Testis (tissue), 3 donors: ENCODE data around the gene FNIP1. TPM values are rescaled to one million over a fixed set of nuclear protein-coding genes. Genes with fewer than 3 reads are reported as not detected.
"Not testable (repeated sequence)": the region's sequence is repeated elsewhere in the genome, so short reads cannot be mapped to it uniquely, and the experiment has no call there.

ENCODE experiments used
- DNase-seq: peaks from one replicate; pipeline ENCODE4 v3.0.0-alpha.2; 2019
- H3K27ac ChIP-seq, 2 donors: fragments of 200-600 bp; sonication (generic); one replicate each; pipeline ENCODE4 v1.5.1; 2019
- H3K27me3 ChIP-seq: fragments of 200-600 bp; sonication (generic); one replicate; pipeline ENCODE4 v1.5.1; 2019
- H3K36me3 ChIP-seq: fragments of 200-600 bp; sonication (generic); one replicate; pipeline ENCODE4 v1.5.1; 2017; ENCODE audit warnings: low read depth; ENCODE audit errors: missing control alignments
- H3K4me1 ChIP-seq: fragments of 200-600 bp; sonication (generic); one replicate; pipeline ENCODE4 v1.5.1; 2019
- H3K4me3 ChIP-seq, 2 donors: fragments of 200-600 bp; sonication (generic); one replicate each; pipeline ENCODE4 v1.5.1; 2017 to 2019
- H3K9me3 ChIP-seq: fragments of 200-600 bp; sonication (generic); one replicate; pipeline ENCODE4 v1.5.1; 2017
- POLR2A ChIP-seq: fragments of 450-650 bp; IDR thresholded peaks from one replicate; pipeline ENCODE4 v1.6.1; 2017; ENCODE audit warnings: antibody characterized with exemption, mild to moderate bottlenecking, moderate library complexity
- WGBS, 2 donors: methylation state at CpG; one replicate each; pipeline ENCODE4 v1.1.5; 2018; 5-methylcytosine and 5-hydroxymethylcytosine counted together
- intact Hi-C: fragments of 100-400 bp; cut with DNase I; formaldehyde crosslinking; loops from one replicate; pipeline ENCODE4 v1.15.1; 2023; ENCODE audit warnings: low total_unique reads
- polyA plus RNA-seq: library from polyadenylated mRNA; stranded (reverse); fragments of 350-450 nt; fragmentation: Illumina TruSeq; extraction: RNeasy Lipid Tissue Mini Kit (QIAGEN cat#74804); gene quantifications from one replicate; pipeline ENCODE4 v1.2.3, GENCODE V29; 2014; ENCODE audit warnings: low read depth, low replicate concordance; ENCODE audit not compliant: insufficient read depth
- total RNA-seq, 2 donors: library from RNA; depleted of rRNA; stranded (reverse); fragments of >200 nt; gene quantifications; one replicate each; pipeline ENCODE4 v1.2.3, GENCODE V29; 2016
- TF ChIP-seq, protein P1 (sequence below), 3 experiments: fragments of 450-650 bp in 2 of 3; fragments of 200-600 bp in 1 of 3; sonication (generic) in 1 of 3; IDR thresholded peaks; one replicate each; pipeline ENCODE4 v1.5.1; 2016 to 2019; ENCODE audit warnings: antibody characterized with exemption in 3 of 3, mild to moderate bottlenecking in 2 of 3, moderate library complexity in 1 of 3

The FNIP1 gene
- total and polyA plus RNA-seq, 3 donors from 2014 or later: 29.2 to 61.3 (median 60.1) TPM

DNA sequence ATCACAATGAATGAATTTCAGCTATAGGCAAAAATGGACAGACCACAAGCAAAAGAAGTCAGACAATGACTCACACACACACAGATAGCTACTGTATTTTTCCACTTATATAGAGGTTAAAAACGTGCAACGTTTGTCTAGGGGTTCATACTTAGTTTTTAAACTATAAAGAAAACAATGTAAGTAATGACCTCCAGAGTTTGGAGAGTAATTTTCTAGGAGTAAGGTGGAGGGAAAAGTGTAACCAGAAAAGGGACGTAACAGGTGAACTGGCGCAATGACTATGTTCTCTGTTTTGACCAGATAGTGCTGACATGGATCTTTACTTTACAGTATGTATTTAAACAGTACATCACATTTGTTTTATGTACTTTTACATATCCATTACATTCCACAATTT is 51.1 kb downstream of the FNIP1 start:
- TF ChIP-seq, protein P1, sequence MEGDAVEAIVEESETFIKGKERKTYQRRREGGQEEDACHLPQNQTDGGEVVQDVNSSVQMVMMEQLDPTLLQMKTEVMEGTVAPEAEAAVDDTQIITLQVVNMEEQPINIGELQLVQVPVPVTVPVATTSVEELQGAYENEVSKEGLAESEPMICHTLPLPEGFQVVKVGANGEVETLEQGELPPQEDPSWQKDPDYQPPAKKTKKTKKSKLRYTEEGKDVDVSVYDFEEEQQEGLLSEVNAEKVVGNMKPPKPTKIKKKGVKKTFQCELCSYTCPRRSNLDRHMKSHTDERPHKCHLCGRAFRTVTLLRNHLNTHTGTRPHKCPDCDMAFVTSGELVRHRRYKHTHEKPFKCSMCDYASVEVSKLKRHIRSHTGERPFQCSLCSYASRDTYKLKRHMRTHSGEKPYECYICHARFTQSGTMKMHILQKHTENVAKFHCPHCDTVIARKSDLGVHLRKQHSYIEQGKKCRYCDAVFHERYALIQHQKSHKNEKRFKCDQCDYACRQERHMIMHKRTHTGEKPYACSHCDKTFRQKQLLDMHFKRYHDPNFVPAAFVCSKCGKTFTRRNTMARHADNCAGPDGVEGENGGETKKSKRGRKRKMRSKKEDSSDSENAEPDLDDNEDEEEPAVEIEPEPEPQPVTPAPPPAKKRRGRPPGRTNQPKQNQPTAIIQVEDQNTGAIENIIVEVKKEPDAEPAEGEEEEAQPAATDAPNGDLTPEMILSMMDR (IDR thresholded peaks at IDR 0.05): no peak
- no peak for TF ChIP-seq POLR2A
- Histone ChIP-seq H3K27ac (no peak overlapping the region), H3K9me3 (no peaks in the 10 kb centered on the region), H3K36me3 (no peaks in the 10 kb centered on the region), H3K27me3 (no peaks in the 10 kb centered on the region), H3K4me3 (no peak overlapping the region), H3K4me1 (no peaks in the 10 kb centered on the region)
- WGBS, 2 donors: 85 to 92% methylated on average over 4 of the region's 4 CpGs
- DNase-seq: no peak
- intact Hi-C loops: no loop called here

DNA sequence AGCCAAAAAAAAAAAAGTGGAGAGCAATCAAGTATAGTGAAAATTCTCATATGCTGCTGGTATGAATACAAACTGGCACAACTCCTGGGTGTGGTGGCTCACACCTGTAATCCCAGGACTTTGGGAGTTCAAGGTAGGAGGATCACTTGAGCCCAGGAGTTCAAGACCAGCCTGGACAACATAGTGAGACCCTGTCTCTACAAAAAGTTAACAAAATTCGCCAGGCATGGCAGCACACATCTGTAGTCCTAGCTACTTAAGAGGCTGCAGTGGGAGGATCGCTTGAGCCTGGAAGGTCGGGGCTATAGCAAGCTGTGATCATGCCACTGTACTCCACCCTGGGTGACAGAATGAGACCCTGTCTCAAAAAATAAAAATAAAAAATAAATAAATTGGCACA is 51.7 kb downstream of the FNIP1 start:
- Histone ChIP-seq H3K9me3 (no peaks in the 10 kb centered on the region), H3K4me1 (no peaks in the 10 kb centered on the region), H3K27ac (no peak overlapping the region), H3K4me3 (no peak overlapping the region), H3K36me3 (no peaks in the 10 kb centered on the region), H3K27me3 (no peaks in the 10 kb centered on the region)
- intact Hi-C loops: no loop called here
- TF ChIP-seq, protein P1 (IDR thresholded peaks at IDR 0.05): no peak
- no peak for TF ChIP-seq POLR2A
- WGBS, 2 donors: 90 to 96% methylated on average over 3 of the region's 3 CpGs
- DNase-seq: no peak

GRCh38 chr5:131740477-131740876 is 56.3 kb downstream of the FNIP1 start:
- no peaks in the 10 kb centered on the region for H3K36me3 ChIP-seq
- no peak overlapping the region for H3K4me3 ChIP-seq
- H3K9me3 ChIP-seq: no peaks in the 10 kb centered on the region
- H3K4me1 ChIP-seq: no peaks in the 10 kb centered on the region
- intact Hi-C loops: no loop called here
- H3K27ac ChIP-seq: no peak overlapping the region
- DNase-seq: no peak
- no peaks in the 10 kb centered on the region for H3K27me3 ChIP-seq
- 90 to 96% methylated on average over 3 of the region's 3 CpGs for WGBS, 2 donors
- TF ChIP-seq, protein P1 (IDR thresholded peaks at IDR 0.05): no peak
- no peak for TF ChIP-seq POLR2A

- no peak overlapping the region for H3K27ac ChIP-seq
- no peak overlapping the region for H3K4me3 ChIP-seq
- no peaks in the 10 kb centered on the region for H3K4me1 ChIP-seq
- no peak for DNase-seq
- no peaks in the 10 kb centered on the region for H3K36me3 ChIP-seq
- TF ChIP-seq POLR2A: no peak
- TF ChIP-seq, protein P1 (IDR thresholded peaks at IDR 0.05): no peak
- intact Hi-C loops: no loop called here
- 88 to 92% methylated on average over 8 of the region's 8 CpGs for WGBS, 2 donors
- no peaks in the 10 kb centered on the region for H3K9me3 ChIP-seq
- no peaks in the 10 kb centered on the region for H3K27me3 ChIP-seq
Observed at GRCh38 chr5:131735393-131735792, 61.4 kb downstream of the FNIP1 start.

DNA sequence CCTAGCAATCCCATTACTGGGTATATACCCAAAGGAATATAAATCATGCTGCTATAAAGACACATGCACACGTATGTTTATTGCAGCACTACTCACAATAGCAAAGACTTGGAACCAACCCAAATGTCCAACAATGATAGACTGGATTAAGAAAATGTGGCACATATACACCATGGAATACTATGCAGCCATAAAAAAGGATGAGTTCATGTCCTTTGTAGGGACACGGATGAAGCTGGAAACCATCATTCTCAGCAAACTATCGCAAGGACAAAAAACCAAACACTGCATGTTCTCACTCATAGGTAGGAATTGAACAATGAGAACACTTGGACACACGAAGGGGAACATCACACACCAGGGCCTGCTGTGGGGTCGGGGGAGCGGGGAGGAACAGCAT is 61.9 kb downstream of the FNIP1 start:
- not testable (repeated sequence) for H3K36me3 ChIP-seq, DNase-seq, H3K27ac ChIP-seq

GRCh38 chr5:131729292-131729691 is 67.5 kb downstream of the FNIP1 start:
- H3K9me3 ChIP-seq, H3K36me3 ChIP-seq, H3K27ac ChIP-seq, H3K4me1 ChIP-seq, H3K4me3 ChIP-seq, DNase-seq, intact Hi-C loops, H3K27me3 ChIP-seq: not testable (repeated sequence)
- 98 to 100% methylated on average over 4 of the region's 4 CpGs for WGBS, 2 donors

More for the DNA sequence above, 61.9 kb downstream of the FNIP1 start:
- H3K4me3 ChIP-seq, intact Hi-C loops, H3K4me1 ChIP-seq, H3K9me3 ChIP-seq, H3K27me3 ChIP-seq: not testable (repeated sequence)
- 95 to 98% methylated on average over 4 to 6 of the region's 6 CpGs for WGBS, 2 donors

DNA sequence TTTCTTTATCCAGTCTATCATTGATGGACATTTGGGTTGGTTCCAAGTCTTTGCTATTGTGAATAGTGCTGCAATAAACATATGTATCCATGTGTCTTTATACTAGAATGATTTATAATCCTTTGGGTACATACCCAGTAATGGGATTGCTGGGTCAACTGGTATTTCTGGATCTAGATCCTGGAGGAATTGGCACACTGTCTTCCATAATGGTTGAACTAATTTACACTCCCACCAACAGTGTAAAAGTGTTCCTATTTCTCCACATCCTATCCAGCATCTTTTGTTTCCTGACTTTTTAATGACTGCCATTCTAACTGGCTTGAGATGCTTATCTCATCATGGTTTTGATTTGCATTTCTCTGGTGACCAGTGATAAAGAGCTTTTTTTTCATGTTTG is 72.7 kb downstream of the FNIP1 start:
- H3K36me3 ChIP-seq, H3K4me3 ChIP-seq, DNase-seq, H3K27ac ChIP-seq, intact Hi-C loops, H3K4me1 ChIP-seq, H3K27me3 ChIP-seq, H3K9me3 ChIP-seq: not testable (repeated sequence)
